OCI-LY1 (cell line): Measurements from ENCODE around the gene UBE2R2.

Source experiments
- EZH2 ChIP-seq: fragments of 200-600 bp; sonication (generic), shearing (Covaris generic); IDR thresholded peaks from 2 replicates; pipeline ENCODE4 v1.8.0; 2017; ENCODE audit warnings: borderline replicate concordance, mixed run types, mild to moderate bottlenecking, antibody characterized with exemption, low read length, moderate library complexity, mixed read lengths
- TF ChIP-seq, protein P1 (sequence below): fragments of 200-600 bp; sonication (generic), shearing (Covaris generic); IDR thresholded peaks from 2 replicates; pipeline ENCODE4 v1.5.1; 2017; ENCODE audit warnings: mild to moderate bottlenecking, antibody characterized with exemption, low read length, moderate library complexity, mixed read lengths

- TF ChIP-seq, protein P1, sequence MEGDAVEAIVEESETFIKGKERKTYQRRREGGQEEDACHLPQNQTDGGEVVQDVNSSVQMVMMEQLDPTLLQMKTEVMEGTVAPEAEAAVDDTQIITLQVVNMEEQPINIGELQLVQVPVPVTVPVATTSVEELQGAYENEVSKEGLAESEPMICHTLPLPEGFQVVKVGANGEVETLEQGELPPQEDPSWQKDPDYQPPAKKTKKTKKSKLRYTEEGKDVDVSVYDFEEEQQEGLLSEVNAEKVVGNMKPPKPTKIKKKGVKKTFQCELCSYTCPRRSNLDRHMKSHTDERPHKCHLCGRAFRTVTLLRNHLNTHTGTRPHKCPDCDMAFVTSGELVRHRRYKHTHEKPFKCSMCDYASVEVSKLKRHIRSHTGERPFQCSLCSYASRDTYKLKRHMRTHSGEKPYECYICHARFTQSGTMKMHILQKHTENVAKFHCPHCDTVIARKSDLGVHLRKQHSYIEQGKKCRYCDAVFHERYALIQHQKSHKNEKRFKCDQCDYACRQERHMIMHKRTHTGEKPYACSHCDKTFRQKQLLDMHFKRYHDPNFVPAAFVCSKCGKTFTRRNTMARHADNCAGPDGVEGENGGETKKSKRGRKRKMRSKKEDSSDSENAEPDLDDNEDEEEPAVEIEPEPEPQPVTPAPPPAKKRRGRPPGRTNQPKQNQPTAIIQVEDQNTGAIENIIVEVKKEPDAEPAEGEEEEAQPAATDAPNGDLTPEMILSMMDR: no peak
- TF ChIP-seq EZH2: no peak
Measured at GRCh38 chr9:33923079-33923478, 106.1 kb downstream of the UBE2R2 start.
